GM12878 (cell line): ENCODE data around the gene GPR34.

Source experiments
- BACH1 ChIP-seq: fragments of 450-650 bp; IDR thresholded peaks from 2 replicates; pipeline ENCODE4 v1.6.1; 2017; ENCODE audit warnings: mild to moderate bottlenecking, borderline replicate concordance
- CTCF ChIP-seq, 3 experiments: IDR thresholded peaks in 2 of 3; conservative IDR thresholded peaks in 1 of 3; 2 replicates each; pipeline ENCODE4 v1.5.1; 2011; ENCODE audit warnings: low read depth in 3 of 3, low read length in 3 of 3, mild to moderate bottlenecking in 3 of 3, control low read depth in 2 of 3, moderate library complexity in 2 of 3, inconsistent platforms in 1 of 3, mixed read lengths in 1 of 3; ENCODE audit not compliant: control insufficient read depth in 2 of 3, insufficient read depth in 1 of 3; ENCODE audit errors: extremely low read depth in 1 of 3

DNA sequence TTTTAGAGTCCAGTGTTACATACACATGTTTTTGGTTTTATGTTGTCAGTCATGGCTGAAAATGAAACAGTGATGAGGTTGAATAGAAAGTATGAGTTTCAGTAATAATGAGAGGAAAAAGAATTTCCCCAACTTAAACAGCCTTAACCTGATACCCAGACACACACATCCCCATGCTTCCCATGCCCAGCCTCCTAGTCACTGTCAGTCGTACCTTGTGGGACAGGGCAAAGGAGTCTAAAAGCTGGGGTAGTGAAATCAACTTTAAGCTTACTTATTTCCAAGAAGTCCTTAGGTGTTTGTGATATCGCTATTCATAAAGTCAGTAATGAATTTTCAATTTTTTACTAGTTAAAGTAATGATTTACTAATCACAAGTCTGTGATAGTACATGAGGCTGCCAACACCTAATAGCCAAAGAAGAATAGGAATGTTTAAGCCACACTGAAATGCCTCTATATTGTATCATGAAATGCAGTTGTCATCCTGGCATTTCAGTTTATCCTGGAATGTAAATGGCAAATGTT lies 24.3 kb upstream of the GPR34 start:
- TF ChIP-seq BACH1 (no peak), CTCF (IDR thresholded peaks at IDR 0.05 in 2 of 3, conservative IDR thresholded peaks at IDR 0.05 in 1 of 3; ENCODE audit: control insufficient read depth in 2 of 3, extremely low read depth in 1 of 3, insufficient read depth in 1 of 3, low read depth in 3 of 3, low read length in 3 of 3) (no peak)
